ENCODE measurements around the gene MIER2.

MIER2 gene

DNA sequence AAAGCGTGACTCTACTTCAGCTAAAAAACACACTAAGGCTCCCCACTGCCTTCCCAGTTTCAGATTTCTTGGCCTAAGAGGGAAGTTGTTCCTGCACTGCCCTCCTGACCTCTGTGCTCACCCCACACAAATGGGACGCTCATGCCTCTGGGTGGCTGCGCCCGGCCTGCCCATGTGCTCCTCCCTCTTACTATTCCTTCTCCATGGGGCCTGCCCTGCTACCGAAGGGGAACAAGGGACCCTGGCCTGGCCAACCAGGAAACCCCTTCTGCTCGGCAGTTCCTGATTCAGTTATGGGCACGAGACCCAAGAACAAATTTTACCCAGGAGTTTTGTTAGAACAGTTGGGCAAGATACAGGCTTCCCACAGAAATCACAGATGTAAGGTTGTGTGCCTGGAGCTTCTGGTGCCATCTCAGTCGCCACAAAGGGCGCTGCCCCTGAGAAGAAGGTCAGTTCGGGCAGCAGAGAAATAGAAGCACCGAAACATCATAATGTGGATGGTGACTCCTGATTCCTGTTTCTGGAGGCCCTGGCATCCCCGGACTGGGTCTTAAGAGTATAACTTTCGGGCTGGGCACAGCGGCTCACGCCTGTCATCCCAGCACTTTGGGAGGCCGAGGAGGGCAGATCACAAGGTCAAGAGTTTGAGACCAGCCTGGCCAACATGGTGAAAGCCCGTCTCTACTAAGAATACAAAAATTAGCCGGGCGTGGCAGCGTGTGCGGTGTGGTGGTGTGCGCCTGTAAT is 47.9 kb downstream of the MIER2 start:
- H3K27ac ChIP-seq, result no peak overlapping the region
- DNase-seq, result peak in 1 of 2 donors; percentile 67
- no peak overlapping the region for H3K4me3 ChIP-seq
- no peaks in the 10 kb centered on the region for H3K9me3 ChIP-seq
- H3K4me1 ChIP-seq, result peaks cover 0 to 18% (median 11%) of the 10 kb centered on the region in 4 donors
- intact Hi-C loops (cut with DNase I; ENCODE audit: low total_unique reads), result no loop called here
- TF ChIP-seq, protein P1, sequence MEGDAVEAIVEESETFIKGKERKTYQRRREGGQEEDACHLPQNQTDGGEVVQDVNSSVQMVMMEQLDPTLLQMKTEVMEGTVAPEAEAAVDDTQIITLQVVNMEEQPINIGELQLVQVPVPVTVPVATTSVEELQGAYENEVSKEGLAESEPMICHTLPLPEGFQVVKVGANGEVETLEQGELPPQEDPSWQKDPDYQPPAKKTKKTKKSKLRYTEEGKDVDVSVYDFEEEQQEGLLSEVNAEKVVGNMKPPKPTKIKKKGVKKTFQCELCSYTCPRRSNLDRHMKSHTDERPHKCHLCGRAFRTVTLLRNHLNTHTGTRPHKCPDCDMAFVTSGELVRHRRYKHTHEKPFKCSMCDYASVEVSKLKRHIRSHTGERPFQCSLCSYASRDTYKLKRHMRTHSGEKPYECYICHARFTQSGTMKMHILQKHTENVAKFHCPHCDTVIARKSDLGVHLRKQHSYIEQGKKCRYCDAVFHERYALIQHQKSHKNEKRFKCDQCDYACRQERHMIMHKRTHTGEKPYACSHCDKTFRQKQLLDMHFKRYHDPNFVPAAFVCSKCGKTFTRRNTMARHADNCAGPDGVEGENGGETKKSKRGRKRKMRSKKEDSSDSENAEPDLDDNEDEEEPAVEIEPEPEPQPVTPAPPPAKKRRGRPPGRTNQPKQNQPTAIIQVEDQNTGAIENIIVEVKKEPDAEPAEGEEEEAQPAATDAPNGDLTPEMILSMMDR (IDR thresholded peaks at IDR 0.05), result no peak
- peaks cover 0 to 43% of the 10 kb centered on the region in 2 donors for H3K27me3 ChIP-seq
- peaks cover 0 to under 1% (median 0%) of the 10 kb centered on the region in 3 donors for H3K36me3 ChIP-seq

DNA sequence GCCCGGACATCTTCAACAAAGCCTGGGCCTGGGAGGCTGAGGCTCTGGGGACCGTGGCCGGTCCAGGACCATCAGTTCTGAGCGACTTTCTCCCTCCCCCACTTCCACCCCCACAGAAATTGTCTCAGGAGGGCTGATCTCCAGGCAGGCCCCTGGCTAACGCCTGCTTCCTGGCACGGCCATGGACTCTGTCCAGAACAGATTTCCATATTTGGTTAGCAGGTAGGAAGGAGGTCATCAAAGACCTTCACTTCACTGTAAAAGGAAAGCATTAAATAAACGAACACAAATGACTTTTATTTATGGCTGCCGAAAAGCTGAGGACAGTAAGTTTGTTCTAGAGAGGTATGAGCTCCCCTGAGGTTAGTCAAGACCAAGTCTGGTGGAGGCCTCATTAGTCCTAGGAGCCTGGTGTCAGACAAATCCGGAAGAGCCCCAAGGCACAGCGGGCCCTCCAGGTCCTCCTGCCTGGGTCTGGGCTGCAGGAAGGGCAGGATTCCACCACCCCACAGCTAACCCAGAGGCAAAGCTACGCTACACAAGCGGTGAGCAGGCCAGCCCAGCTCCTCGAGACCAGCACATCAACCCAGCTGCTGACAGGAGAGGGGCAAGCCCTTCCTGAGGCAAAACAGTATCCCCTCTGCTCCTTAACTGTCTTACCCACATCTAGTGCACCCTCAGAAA is 48.8 kb downstream of the MIER2 start:
- H3K4me3 ChIP-seq, result no peak overlapping the region
- intact Hi-C loops (cut with DNase I; ENCODE audit: low total_unique reads), result no loop called here
- peaks cover 0 to 25% (median 15%) of the 10 kb centered on the region in 4 donors for H3K4me1 ChIP-seq
- TF ChIP-seq, protein P1 (IDR thresholded peaks at IDR 0.05), result no peak
- no peaks in the 10 kb centered on the region for H3K36me3 ChIP-seq
- H3K9me3 ChIP-seq, result no peaks in the 10 kb centered on the region
- DNase-seq, result no peak
- peaks cover under 1 to 50% of the 10 kb centered on the region in 2 donors for H3K27me3 ChIP-seq
- no peak overlapping the region for H3K27ac ChIP-seq

DNA sequence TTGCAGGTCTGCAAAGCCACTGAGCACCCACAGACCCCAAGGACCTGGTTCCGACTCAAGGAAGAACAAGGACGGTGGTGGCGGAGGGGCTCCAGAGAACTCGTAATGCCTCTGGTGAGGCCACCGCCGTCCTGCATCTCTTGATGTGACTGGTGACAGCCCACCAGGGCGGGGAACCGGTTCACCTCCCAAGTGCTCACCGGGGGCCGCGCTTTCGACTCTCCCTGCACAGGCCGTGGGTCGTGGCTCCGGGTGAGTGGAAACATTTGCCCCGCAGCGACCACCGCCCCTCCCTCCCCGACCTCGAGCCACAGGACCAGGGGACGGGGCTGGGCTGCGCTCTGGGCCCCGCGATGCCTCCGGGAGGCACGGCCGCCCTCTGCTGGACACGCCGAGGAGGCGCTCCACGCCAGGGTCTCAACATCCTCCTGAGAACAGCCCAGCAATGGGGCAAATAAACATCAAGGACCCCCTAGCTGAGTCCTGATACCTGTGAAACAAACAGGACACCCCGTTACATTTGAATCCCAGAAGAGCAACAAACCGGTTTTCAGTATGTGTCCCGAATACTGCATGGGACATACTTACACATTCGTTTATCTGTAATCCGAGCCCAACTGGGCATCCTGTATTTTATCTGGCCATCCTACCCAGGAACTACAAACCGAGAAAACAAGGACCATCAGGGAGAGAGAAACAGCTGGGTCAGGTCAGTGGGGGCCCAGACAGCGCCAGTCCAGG is 49.5 kb downstream of the MIER2 start:
- intact Hi-C loops (cut with DNase I; ENCODE audit: low total_unique reads), result no loop called here
- DNase-seq, result no peak
- Histone ChIP-seq H3K4me1 (peaks cover 0 to 27% (median 18%) of the 10 kb centered on the region in 4 donors), H3K9me3 (no peaks in the 10 kb centered on the region), H3K27ac (no peak overlapping the region), H3K4me3 (no peak overlapping the region), H3K36me3 (no peaks in the 10 kb centered on the region), H3K27me3 (peaks cover 4 to 57% of the 10 kb centered on the region in 2 donors)
- TF ChIP-seq, protein P1 (IDR thresholded peaks at IDR 0.05), result peak; percentile 28 to 47

DNA sequence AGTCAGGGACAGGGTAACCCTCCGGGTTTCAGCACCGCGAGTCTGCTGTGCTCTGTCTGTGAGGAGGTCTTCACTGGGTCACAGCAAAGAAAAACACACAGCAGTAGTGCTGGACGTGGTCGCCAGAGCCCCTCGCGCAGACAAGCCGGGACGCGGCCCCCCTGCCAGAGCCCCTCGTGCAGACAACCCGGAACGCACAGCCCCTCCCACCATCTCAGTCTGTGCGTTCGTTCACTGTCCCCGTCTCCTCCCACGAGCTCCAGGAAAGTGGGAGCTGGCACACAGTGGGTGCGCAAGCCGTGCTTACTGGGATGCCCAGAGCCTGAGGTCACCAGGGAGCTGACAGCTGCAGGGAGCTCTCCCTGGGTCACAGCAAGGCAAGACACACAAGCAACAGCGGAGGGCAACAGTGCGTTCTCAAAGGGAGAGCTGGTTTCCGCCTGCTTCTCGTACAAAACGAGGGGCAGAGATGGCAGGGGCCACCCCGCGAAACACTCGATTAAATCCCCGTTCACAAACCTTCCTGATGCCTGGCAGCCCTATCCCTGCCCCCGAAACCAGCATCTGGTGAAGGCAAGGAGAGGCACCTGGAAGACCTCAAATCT is 50.2 kb downstream of the MIER2 start:
- intact Hi-C loops (cut with DNase I; ENCODE audit: low total_unique reads), result no loop called here
- no peak overlapping the region for H3K4me3 ChIP-seq

More for the DNA sequence above, 50.2 kb downstream of the MIER2 start:
- TF ChIP-seq, protein P1 (IDR thresholded peaks at IDR 0.05), result no peak
- H3K9me3 ChIP-seq, result no peaks in the 10 kb centered on the region
- H3K36me3 ChIP-seq, result no peaks in the 10 kb centered on the region
- peaks cover 4 to 63% of the 10 kb centered on the region in 2 donors for H3K27me3 ChIP-seq
- DNase-seq, result no peak
- H3K4me1 ChIP-seq, result peaks cover 0 to 27% (median 18%) of the 10 kb centered on the region in 4 donors
- no peak overlapping the region for H3K27ac ChIP-seq
